Naive B cell (primary cell): ENCODE data around the gene SELENON. TPM values are rescaled to one million over a fixed set of nuclear protein-coding genes. Genes with fewer than 3 reads are reported as not detected.

Experiments
- ATAC-seq, 2 donors: fragments of 150-1000 bp; cut with Tn5 transposase; 2 replicates each; pipeline ENCODE4 v1.10.0; 2021; ENCODE audit warnings: low read depth in 2 of 2, mild to moderate bottlenecking in 2 of 2, moderate library complexity in 2 of 2
- DNase-seq: peaks from one replicate; pipeline ENCODE4 v3.0.0; 2022
- H3K27ac Mint-ChIP-seq, 6 donors: one replicate each; pipeline ENCODE4 v1.8.0; 2020 to 2022; ENCODE audit warnings: mild to moderate bottlenecking in 6 of 6, mixed read lengths in 6 of 6, moderate library complexity in 5 of 6, inconsistent platforms in 2 of 6
- H3K27me3 Mint-ChIP-seq, 3 donors: one replicate each; pipeline ENCODE4 v1.8.0; 2021 to 2022; ENCODE audit warnings: mixed read lengths in 3 of 3, mild to moderate bottlenecking in 1 of 3
- H3K36me3 Mint-ChIP-seq, 2 donors: one replicate each; pipeline ENCODE4 v1.8.0; 2020 to 2022; ENCODE audit warnings: mixed read lengths in 2 of 2, inconsistent platforms in 1 of 2, mild to moderate bottlenecking in 1 of 2
- H3K4me1 Mint-ChIP-seq, 3 donors: one replicate each; pipeline ENCODE4 v1.8.0; 2020 to 2022; ENCODE audit warnings: mixed read lengths in 3 of 3, inconsistent platforms in 1 of 3, mild to moderate bottlenecking in 1 of 3, moderate library complexity in 1 of 3
- H3K4me3 Mint-ChIP-seq, 8 donors: one replicate each; pipeline ENCODE4 v1.8.0; 2020 to 2022; ENCODE audit warnings: mild to moderate bottlenecking in 8 of 8, mixed read lengths in 8 of 8, moderate library complexity in 8 of 8, inconsistent platforms in 2 of 8
- H3K9me3 Mint-ChIP-seq, 7 donors: one replicate each; pipeline ENCODE4 v1.8.0; 2020 to 2022; ENCODE audit warnings: mixed read lengths in 7 of 7, mild to moderate bottlenecking in 5 of 7, inconsistent platforms in 2 of 7, moderate library complexity in 1 of 7
- polyA plus RNA-seq, 6 donors: library from polyadenylated mRNA; unstranded; fragments of 300-500 nt; fragmentation: Illumina TruSeq; gene quantifications; one replicate each; pipeline ENCODE4 v1.2.3, GENCODE V29; 2021; ENCODE audit warnings: low read depth in 6 of 6

The SELENON gene, protein sequence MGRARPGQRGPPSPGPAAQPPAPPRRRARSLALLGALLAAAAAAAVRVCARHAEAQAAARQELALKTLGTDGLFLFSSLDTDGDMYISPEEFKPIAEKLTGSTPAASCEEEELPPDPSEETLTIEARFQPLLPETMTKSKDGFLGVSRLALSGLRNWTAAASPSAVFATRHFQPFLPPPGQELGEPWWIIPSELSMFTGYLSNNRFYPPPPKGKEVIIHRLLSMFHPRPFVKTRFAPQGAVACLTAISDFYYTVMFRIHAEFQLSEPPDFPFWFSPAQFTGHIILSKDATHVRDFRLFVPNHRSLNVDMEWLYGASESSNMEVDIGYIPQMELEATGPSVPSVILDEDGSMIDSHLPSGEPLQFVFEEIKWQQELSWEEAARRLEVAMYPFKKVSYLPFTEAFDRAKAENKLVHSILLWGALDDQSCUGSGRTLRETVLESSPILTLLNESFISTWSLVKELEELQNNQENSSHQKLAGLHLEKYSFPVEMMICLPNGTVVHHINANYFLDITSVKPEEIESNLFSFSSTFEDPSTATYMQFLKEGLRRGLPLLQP
- 1 to 10 TPM; 1.2 to 3.3 (median 1.3) TPM for polyA plus RNA-seq

DNA sequence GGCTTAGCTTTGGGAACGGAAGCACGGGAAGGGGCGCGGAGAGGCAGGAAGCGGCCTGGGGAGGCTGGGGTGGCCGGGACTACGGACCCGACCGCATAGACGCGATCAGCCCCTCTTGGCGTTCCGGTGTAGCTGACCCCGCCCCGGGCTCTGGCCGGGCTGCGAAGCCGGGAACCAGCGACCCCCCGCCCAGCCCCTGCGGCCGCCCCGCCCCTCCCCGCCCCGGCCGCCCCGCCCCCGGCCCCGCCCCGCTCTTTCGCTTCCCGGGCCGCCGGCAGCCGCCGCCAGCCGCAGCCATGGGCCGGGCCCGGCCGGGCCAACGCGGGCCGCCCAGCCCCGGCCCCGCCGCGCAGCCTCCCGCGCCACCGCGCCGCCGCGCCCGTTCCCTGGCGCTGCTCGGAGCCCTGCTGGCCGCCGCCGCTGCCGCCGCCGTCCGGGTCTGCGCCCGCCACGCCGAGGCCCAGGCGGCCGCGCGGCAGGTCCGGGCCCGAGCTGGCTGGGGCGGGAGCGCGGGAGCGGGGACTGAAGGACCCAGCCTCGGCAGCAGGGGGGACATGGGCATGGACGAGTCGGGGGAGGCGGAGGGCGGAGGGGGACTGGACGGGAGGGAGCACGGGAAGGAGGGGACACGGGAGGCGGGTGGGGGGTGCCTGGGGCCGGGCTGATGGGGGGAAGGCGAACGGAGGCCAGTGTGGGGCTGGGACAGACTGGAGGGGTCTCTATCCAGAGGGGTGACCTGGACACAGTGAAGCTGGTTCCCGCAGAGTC, at the start of gene SELENON:
SELENON (plus strand) TSS at position 259 of the 768 bp plus-strand sequence; CDS start at position 297, 38 bp downstream.
- Mint-ChIP-seq H3K27me3 (no peaks in the 10 kb centered on the region), H3K9me3 (no peaks in the 10 kb centered on the region), H3K27ac (peak within 1 kb of the TSS in 4 of 6 donors; percentile 56 to 89 (median 82)), H3K4me1 (peaks cover 32 to 47% (median 35%) of the 10 kb centered on the region in 3 donors), H3K36me3 (no peaks in the 10 kb centered on the region), H3K4me3 (peak within 1 kb of the TSS; percentile 74 to 92 (median 81))
- peak; percentile 60 to 67 for ATAC-seq
- no peak for DNase-seq

DNA sequence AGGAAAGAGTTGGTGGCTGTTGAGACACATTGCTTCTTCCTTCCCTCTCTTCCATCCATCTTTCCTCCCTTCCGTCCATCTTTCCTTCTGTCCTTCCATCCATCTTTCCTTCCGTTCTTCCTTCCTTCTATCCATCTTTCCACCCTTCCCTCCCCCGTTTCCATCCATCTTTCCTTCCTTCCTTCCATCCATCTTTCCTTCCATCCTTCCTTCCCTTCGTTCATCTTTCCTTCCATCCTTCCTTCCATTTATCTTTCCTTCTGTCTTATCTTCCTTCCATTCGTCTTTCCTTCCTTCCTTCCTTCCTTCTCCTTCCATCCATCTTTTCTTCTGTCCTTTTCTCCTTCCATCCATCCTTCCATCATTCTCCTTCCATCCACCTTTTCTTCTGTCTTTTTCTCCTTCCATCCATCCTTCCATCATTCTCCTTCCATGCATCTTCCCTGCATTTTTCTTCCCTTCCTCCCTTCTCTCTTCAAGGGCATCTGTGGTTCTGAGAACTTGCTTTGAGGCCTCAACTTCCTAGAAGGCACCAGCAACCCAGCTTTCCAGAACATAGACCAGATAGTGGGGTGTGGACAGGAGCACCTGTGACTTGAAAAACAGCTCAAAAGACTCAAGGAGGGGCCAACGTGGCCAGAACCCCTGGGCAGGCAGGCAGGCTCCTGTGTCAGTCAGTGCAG, 48.9 kb upstream of the SELENON start:
- H3K9me3 Mint-ChIP-seq, result no peaks in the 10 kb centered on the region
- ATAC-seq (no peak), DNase-seq (no peak)
- H3K4me3 Mint-ChIP-seq, result no peak overlapping the region
- peak overlapping the region in 1 of 6 donors; percentile 78 for H3K27ac Mint-ChIP-seq
- H3K4me1 Mint-ChIP-seq, result peaks cover 0 to 10% (median 3%) of the 10 kb centered on the region in 3 donors
- no peaks in the 10 kb centered on the region for H3K36me3 Mint-ChIP-seq
- peaks cover 0 to 17% (median 10%) of the 10 kb centered on the region in 3 donors for H3K27me3 Mint-ChIP-seq

DNA sequence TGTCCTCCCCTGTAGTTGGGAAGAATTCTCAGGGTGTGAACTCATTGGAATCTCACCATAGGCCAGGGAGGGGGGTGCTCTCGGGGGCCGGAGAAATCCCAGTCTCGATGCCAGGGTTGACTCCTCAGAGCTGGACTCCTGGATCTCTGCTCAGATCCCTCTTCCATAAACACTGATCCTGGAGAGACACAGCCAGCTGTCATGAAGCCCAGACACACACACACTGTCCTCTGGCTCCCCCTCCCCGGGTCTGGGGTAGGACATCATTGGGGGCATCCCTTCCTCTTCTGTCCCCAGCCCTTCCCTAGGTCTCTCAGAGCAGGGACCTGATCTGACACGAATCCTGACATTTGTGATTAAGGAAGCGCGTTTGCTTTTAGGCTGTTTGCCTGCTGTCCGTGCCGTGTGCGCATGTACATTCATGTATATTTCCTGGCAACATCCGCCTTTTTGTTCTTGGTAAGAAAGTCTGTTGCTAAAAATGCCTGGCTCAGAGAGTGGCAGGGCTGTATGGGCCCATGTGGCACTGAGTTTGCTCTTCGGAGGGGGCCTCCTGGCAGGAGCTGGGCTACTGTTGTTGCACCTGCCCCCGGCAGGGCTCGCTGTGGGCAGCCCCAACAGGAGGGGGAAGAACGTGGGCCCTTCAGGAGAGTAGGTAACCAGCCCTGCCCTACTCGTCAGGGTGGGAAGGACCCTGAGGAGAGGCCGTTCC, 45.4 kb upstream of the SELENON start:
- peaks cover 0 to 14% (median 6%) of the 10 kb centered on the region in 3 donors for H3K4me1 Mint-ChIP-seq
- ATAC-seq, result peak in 1 of 2 donors; percentile 55
- H3K27ac Mint-ChIP-seq, result peak overlapping the region in 2 of 6 donors; percentile 48 to 56
- peaks cover 10 to 24% (median 14%) of the 10 kb centered on the region in 3 donors for H3K27me3 Mint-ChIP-seq
- peak; percentile 4 for DNase-seq
- no peak overlapping the region for H3K4me3 Mint-ChIP-seq
- H3K36me3 Mint-ChIP-seq, result no peaks in the 10 kb centered on the region
- H3K9me3 Mint-ChIP-seq, result no peaks in the 10 kb centered on the region

DNA sequence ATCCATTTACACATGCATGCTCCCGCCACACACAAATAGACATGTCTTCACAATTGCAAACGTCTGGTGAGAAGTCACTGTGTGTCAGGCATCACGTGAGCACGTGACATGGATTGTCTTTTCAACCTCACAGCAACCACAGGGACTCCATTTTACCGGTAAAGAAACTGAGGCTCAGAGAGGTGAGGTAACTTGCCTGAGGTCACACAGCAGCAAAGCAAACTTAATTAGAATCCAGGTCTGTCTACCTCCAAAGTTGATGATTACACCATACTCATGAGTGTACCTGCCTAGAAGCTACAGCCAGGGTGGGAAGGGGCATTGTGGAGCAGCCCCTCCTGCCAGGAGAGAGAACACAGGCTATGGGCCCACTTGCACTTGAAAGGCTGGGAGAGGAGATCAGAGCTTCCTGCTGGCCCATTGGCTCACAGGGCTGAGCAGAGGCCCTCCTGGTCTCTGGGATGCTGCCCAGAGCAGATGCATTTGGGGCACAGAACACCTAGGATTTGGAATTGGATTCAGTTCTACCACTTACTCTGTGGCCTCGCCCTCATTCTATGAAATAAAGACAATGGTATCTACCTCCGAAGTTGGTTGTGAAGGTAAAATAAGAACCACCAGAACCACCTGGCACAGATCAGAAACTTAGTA, 44.4 kb upstream of the SELENON start:
- ATAC-seq, result no peak
- no peak for DNase-seq
- H3K27me3 Mint-ChIP-seq, result peaks cover 10 to 24% (median 14%) of the 10 kb centered on the region in 3 donors
- H3K4me1 Mint-ChIP-seq, result peaks cover 0 to 14% (median 6%) of the 10 kb centered on the region in 3 donors
- H3K36me3 Mint-ChIP-seq, result no peaks in the 10 kb centered on the region
- no peak overlapping the region for H3K4me3 Mint-ChIP-seq
- H3K9me3 Mint-ChIP-seq, result no peaks in the 10 kb centered on the region
- peak overlapping the region in 1 of 6 donors; percentile 28 for H3K27ac Mint-ChIP-seq

DNA sequence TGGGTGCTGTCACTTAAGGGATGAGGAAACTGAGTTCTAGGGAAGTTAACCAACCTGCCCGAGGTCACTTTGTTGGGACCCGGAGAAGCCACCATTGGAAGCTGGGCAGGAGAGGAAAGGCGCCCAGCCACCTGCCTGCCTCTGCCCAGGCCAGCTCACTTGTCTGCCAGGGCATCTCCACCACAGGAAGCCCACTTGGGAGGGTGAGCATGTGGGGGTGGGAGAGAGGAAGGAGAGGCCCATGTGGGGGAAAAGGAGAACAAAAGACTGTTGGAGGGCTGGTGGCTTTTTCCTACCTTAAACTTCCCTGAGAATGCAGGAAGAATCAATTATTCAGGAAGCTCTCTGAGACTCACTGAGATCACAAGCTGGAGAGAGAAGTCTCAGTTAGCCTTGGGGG, 43.8 kb upstream of the SELENON start:
- ATAC-seq (no peak), DNase-seq (no peak)
- peak overlapping the region in 2 of 6 donors; percentile 28 to 49 for H3K27ac Mint-ChIP-seq
- no peaks in the 10 kb centered on the region for H3K36me3 Mint-ChIP-seq
- peaks cover 0 to 14% (median 6%) of the 10 kb centered on the region in 3 donors for H3K4me1 Mint-ChIP-seq
- H3K27me3 Mint-ChIP-seq, result peaks cover 10 to 19% (median 11%) of the 10 kb centered on the region in 3 donors
- H3K4me3 Mint-ChIP-seq, result no peak overlapping the region
- H3K9me3 Mint-ChIP-seq, result no peaks in the 10 kb centered on the region

DNA sequence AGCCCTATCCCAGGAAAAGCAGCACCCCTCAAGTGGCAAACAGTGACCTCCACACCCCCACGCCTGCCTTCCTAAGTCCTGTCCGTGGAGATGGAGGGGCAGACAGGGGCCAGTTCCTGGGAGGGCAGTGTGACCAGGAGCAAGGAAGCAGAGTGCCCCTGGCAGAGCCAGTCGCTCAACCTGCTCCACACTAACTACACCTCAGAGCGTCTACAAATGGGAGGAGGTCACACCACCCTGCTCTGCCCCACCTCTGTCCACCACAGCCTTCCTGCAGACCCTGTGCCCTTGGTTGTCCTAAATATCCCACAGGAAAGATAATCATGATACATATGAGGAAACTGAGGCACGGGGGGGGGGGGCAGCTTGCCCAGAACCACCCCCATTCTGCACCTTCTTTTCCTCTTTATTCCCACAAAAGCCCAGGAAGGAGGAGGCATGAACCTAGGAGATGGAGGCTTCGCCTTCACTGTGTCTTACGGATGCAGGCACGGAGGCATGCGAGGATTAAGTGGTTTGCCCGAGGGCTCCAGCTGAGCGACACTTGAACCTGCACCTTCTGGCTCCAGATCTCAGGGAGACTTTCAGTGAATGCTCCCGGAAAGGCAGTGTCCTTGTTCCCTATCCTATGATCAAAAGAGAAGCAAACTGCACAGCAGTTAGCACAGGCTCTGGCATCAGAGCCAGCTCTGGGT, 42.7 kb upstream of the SELENON start:
- H3K9me3 Mint-ChIP-seq, result no peaks in the 10 kb centered on the region
- ATAC-seq (no peak), DNase-seq (no peak)
- peaks cover 10 to 18% (median 10%) of the 10 kb centered on the region in 3 donors for H3K27me3 Mint-ChIP-seq
- peaks cover 0 to 14% (median 6%) of the 10 kb centered on the region in 3 donors for H3K4me1 Mint-ChIP-seq
- no peaks in the 10 kb centered on the region for H3K36me3 Mint-ChIP-seq
- H3K4me3 Mint-ChIP-seq, result peak overlapping the region in 1 of 8 donors; percentile 35
- H3K27ac Mint-ChIP-seq, result peak overlapping the region in 1 of 6 donors; percentile 44

DNA sequence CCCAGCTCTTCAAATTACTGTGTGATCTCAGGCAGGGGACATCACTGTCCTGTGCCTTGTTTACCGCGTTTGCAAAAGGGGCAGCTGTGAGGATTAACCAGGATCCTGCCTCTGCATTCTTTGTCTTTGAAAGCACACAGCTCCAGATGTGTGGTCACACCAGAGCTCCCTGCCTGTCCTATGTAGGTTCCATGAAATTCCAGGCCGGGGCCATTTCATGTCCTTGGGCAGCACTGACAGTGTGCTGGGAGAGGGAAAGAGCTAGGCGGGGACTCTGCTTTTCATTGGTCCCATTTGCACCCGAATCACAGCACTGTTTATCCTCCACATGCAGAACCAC, 42.2 kb upstream of the SELENON start:
- H3K27me3 Mint-ChIP-seq, result peaks cover 10 to 18% (median 10%) of the 10 kb centered on the region in 3 donors
- H3K4me1 Mint-ChIP-seq, result peaks cover 0 to 14% (median 6%) of the 10 kb centered on the region in 3 donors

DNA sequence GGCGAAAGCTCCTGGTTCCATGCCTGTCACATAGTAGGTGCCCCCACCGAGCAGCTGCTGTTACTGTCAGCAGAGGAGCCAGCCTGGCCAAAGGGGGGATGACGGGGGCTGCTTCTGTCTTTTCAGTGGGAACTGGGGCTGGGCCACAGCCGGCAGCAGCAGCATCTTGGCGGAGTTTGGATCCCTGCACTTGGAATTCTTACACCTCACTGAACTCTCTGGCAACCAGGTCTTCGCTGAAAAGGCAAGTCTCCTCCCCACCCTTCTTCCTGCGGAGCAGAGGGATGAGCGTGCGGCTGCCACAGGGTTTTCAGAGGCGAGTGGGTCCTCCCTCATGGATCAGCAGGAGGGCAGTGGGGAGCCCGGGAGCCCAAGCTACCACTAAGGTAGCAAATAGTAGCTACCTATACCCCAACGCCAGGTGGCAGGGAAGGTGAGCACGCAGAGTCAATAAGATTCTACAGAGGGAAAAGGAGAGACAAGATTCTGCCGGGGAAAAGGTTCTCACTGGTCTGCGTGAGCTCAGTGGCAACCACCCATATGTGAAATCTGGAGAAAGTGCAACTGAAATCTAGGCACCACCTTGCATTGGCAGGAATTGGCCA, 41.4 kb upstream of the SELENON start:
- no peaks in the 10 kb centered on the region for H3K36me3 Mint-ChIP-seq
- DNase-seq, result no peak
- ATAC-seq, result no peak
- peaks cover 10 to 18% (median 10%) of the 10 kb centered on the region in 3 donors for H3K27me3 Mint-ChIP-seq
- H3K4me3 Mint-ChIP-seq, result no peak overlapping the region
- no peaks in the 10 kb centered on the region for H3K9me3 Mint-ChIP-seq
- H3K4me1 Mint-ChIP-seq, result peaks cover 0 to 14% (median 6%) of the 10 kb centered on the region in 3 donors
- H3K27ac Mint-ChIP-seq, result no peak overlapping the region

More for the DNA sequence above, 42.2 kb upstream of the SELENON start:
- DNase-seq, result no peak
- Mint-ChIP-seq H3K9me3 (no peaks in the 10 kb centered on the region), H3K4me3 (no peak overlapping the region), H3K36me3 (no peaks in the 10 kb centered on the region), H3K27ac (no peak overlapping the region)
- ATAC-seq, result no peak

DNA sequence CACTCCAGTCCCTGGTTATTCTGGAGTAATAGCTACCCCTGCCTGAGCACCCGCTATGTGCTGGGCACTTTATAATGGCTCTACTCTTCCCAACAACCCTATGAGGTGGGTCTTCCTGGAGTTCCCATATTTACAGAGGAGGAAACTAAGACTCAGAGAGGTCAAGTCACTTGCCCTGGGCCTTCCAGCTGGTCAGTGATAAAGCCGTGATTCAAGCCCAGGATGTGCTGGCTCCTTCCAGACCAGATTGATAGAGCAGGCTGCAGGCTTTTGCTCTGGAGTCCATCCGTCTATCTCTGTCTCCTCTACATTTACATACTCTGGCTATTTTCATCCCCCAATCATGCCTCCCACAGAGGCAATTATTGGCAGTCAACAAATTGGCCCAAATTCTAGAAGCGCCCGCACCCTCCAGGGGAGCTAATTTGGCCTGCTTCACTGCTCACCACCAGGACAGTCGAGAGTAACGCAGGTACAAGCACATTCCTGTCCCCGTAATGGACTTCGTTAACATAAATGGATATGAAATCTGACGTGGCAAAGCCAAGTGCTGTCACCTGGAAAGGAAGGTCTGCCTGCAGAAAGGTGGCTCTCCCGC, 39.8 kb upstream of the SELENON start:
- Mint-ChIP-seq H3K4me1 (peaks cover 0 to 5% (median 4%) of the 10 kb centered on the region in 3 donors), H3K4me3 (no peak overlapping the region), H3K27ac (no peak overlapping the region), H3K36me3 (no peaks in the 10 kb centered on the region), H3K9me3 (no peaks in the 10 kb centered on the region), H3K27me3 (peaks cover 9 to 10% (median 9%) of the 10 kb centered on the region in 3 donors)
- DNase-seq (no peak), ATAC-seq (no peak)

DNA sequence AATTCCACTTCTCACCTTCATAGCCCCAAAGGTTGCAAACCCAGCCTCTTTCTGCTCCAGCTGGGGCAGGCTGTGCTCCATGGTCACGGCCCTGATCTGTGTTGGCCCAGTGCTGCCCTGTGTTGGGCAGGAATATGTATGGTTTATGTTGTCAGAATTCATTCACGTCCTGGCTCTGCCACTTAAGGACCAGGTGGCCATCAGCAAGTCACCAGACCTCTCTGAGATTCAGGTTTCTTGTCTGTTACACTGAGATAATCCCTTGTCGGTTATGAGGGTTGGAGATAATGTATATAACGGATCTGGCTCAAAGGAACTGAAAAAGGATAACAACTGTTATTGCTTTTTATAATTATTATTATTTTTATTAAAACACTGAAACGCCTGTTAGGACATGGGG, 39.1 kb upstream of the SELENON start:
- Mint-ChIP-seq H3K27ac (no peak overlapping the region), H3K4me1 (peaks cover 0 to 11% (median 4%) of the 10 kb centered on the region in 3 donors), H3K9me3 (no peaks in the 10 kb centered on the region), H3K36me3 (no peaks in the 10 kb centered on the region), H3K27me3 (peaks cover 6 to 10% (median 7%) of the 10 kb centered on the region in 3 donors), H3K4me3 (peak overlapping the region in 1 of 8 donors; percentile 11)
- ATAC-seq (no peak), DNase-seq (no peak)

DNA sequence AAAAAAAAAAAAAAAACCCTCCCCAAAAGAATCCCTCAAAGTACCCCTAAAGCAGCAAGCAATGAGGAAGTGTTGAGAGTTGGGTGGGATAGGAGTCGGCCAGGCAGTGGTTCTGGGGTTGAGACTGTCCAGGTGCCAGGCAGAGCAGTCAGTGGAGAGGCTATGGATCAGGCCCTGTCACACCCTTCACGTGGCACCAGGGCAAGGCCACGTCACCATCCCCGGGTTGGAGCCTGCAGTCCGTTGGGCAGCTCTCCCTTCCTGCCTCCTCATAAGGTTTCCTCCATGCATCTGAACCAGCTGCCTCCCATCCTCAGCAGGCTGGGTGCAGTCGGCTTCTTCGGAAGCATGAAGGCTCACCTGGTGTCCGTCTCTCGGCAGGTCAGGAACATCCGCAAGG, 36.5 kb upstream of the SELENON start:
- ATAC-seq (no peak), DNase-seq (no peak)
- no peaks in the 10 kb centered on the region for H3K36me3 Mint-ChIP-seq
- peaks cover 0 to 7% (median 0%) of the 10 kb centered on the region in 3 donors for H3K4me1 Mint-ChIP-seq
- H3K27me3 Mint-ChIP-seq, result peaks cover 0 to 8% (median 2%) of the 10 kb centered on the region in 3 donors
- no peaks in the 10 kb centered on the region for H3K9me3 Mint-ChIP-seq
- H3K4me3 Mint-ChIP-seq, result no peak overlapping the region
- no peak overlapping the region for H3K27ac Mint-ChIP-seq
